ENCODE results near the gene CCL7. TPM values are rescaled to one million over a fixed set of nuclear protein-coding genes. Genes with fewer than 3 reads are reported as not detected.

CCL7 gene
- total and polyA plus RNA-seq, 2 of the 4 experiments (the other 2 are of a cell fraction): 0.18 to 0.58 TPM

GRCh38 chr17:34290586-34290985, 20.6 kb downstream of the CCL7 start:
- Histone ChIP-seq H3K79me1 (ENCODE audit: low read depth in 1 of 2, low read length in 2 of 2) (no peaks in the 10 kb centered on the region), H3K36me3 (ENCODE audit: control insufficient read depth, insufficient read depth, low read length) (no peaks in the 10 kb centered on the region), H3K4ac (ENCODE audit: low read depth, low read length) (no peak overlapping the region), H2BK120ac (ENCODE audit: low read depth, low read length) (no peak overlapping the region), H3K9ac (ENCODE audit: low read depth, low read length) (no peak overlapping the region), H4K8ac (ENCODE audit: low read depth in 2 of 2, low read length in 2 of 2) (no peak overlapping the region), H2AK9ac (replicated peaks; ENCODE audit: low read depth, low read length, poor library complexity) (no peak overlapping the region), H2AFZ (replicated peaks; ENCODE audit: low read length, poor library complexity) (no peak overlapping the region), H4K91ac (ENCODE audit: insufficient read depth, low read depth, low read length) (no peak overlapping the region), H4K5ac (ENCODE audit: low read depth, low read length) (no peak overlapping the region), H2BK15ac (ENCODE audit: low read depth, low read length) (no peak overlapping the region), H3K4me2 (ENCODE audit: low read depth, low read length) (no peak overlapping the region), H2BK5ac (ENCODE audit: low read depth, low read length, poor library complexity, severe bottlenecking) (no peak overlapping the region), H3K4me1 (ENCODE audit: control insufficient read depth, insufficient read depth, low read length) (no peaks in the 10 kb centered on the region; the same call in 1 of the 2 replicates), H3K23ac (ENCODE audit: low read depth, low read length) (no peak overlapping the region), H3K4me3 (ENCODE audit: insufficient read depth, low read depth, low read length) (no peak overlapping the region), H3K27me3 (ENCODE audit: control insufficient read depth, insufficient read depth, low read length) (peaks cover 5% of the 10 kb centered on the region), H3K18ac (ENCODE audit: low read depth, low read length) (no peak overlapping the region), H3K9me3 (ENCODE audit: control insufficient read depth, insufficient read depth, low read length) (no peaks in the 10 kb centered on the region), H3K56ac (ENCODE audit: extremely low read depth, insufficient read depth, low read length) (no peak overlapping the region), H3K9me1 (ENCODE audit: insufficient read depth, low read length) (no peaks in the 10 kb centered on the region), H2AK5ac (ENCODE audit: low read depth, low read length) (no peak overlapping the region), H3K27ac (ENCODE audit: insufficient read depth, low read length) (no peak overlapping the region), H3K14ac (replicated peaks; ENCODE audit: low read depth, low read length) (no peak overlapping the region), H4K20me1 (ENCODE audit: insufficient read depth, low read length) (no peaks in the 10 kb centered on the region), H2BK20ac (ENCODE audit: low read depth, low read length) (no peak overlapping the region)
- dilution Hi-C loops (cut with HindIII; ENCODE audit: low sequenced_read_pairs, unreplicated experiment): no loop called here
- ChIA-PET POLR2A (ENCODE audit: unreplicated experiment) (no interaction called here), CTCF (interaction anchor here (1.8 kb wide), 1 partner anchor 90 kb away, joined by 4 read pairs; no protein-coding TSS in a partner anchor)
- intact Hi-C loops (cut with micrococcal nuclease): no loop called here
- no peak for DNase-seq
- no CpG with 5 or more reads among the region's 4 CpGs for WGBS, 2 experiments (ENCODE audit: extremely low coverage in 2 of 2, insufficient read length in 1 of 2)
- TF ChIP-seq SMC3 (IDR thresholded peaks at IDR 0.05; ENCODE audit: low read depth, low read length): no peak
- no peak for TF ChIP-seq FOS (IDR thresholded peaks at IDR 0.05; ENCODE audit: low read depth, low read length)
- TF ChIP-seq NFE2L2 (IDR thresholded peaks at IDR 0.05; ENCODE audit: low read depth, low read length): no peak
- no peak for TF ChIP-seq BHLHE40 (IDR thresholded peaks at IDR 0.05; ENCODE audit: low read depth, low read length)
- in situ Hi-C loops (cut with MboI; ENCODE audit: low sequenced_read_pairs): no loop called here
- ATAC-seq (ENCODE audit: low read depth): no peak
- BruUV-seq (replicated peaks): no TSS peak
